H1 (cell line): Measurements from ENCODE around the gene SYNDIG1. TPM values are rescaled to one million over a fixed set of nuclear protein-coding genes. Genes with fewer than 3 reads are reported as not detected.

ENCODE experiments used
- ASH2L ChIP-seq: fragments of 200-600, 300-600 bp; sonication (generic); IDR thresholded peaks from one replicate; pipeline ENCODE4 v1.7.1; 2017; ENCODE audit warnings: low read length
- BACH1 ChIP-seq: IDR thresholded peaks from 2 replicates; pipeline ENCODE4 v1.6.1; 2012; ENCODE audit warnings: low read length, improper control_type of control experiment
- BCL11A ChIP-seq, 2 experiments: IDR thresholded peaks; one replicate each; pipeline ENCODE4 v1.6.1; 2011; ENCODE audit warnings: low read depth in 2 of 2, low read length in 2 of 2, mild to moderate bottlenecking in 2 of 2
- BRCA1 ChIP-seq: IDR thresholded peaks from 2 replicates; pipeline ENCODE4 v1.6.1; 2012; ENCODE audit warnings: low read depth, low read length, improper control_type of control experiment
- CBX5 ChIP-seq: fragments of 300-800, 300-1000 bp; sonication (generic); IDR thresholded peaks from 2 replicates; pipeline ENCODE4 v1.7.1; 2016; ENCODE audit warnings: antibody characterized with exemption, low read length, low read depth
- CBX8 ChIP-seq: fragments of 300-800, 300-1000 bp; sonication (generic); IDR thresholded peaks from 2 replicates; pipeline ENCODE4 v1.7.1; 2016; ENCODE audit warnings: low read depth, low read length, borderline replicate concordance
- CEBPB ChIP-seq: IDR thresholded peaks from 2 replicates; pipeline ENCODE4 v1.6.1; 2012; ENCODE audit warnings: low read depth, low read length
- CHD1 ChIP-seq: IDR thresholded peaks from 2 replicates; pipeline ENCODE4 v1.6.1; 2012; ENCODE audit warnings: low read depth, low read length, improper control_type of control experiment
- USF2 ChIP-seq: IDR thresholded peaks from 2 replicates; pipeline ENCODE4 v1.6.1; 2011; ENCODE audit warnings: low read length, improper control_type of control experiment
- polyA plus RNA-seq, 7 experiments: library from polyadenylated mRNA; depleted of rRNA in 3 of 7; stranded (reverse) in 5 of 7; unstranded in 2 of 7; fragments of >200 nt in 5 of 7; fragments of 200-250 nt in 2 of 7; gene quantifications; 1 replicate in 5 of 7; 2 replicates in 1 of 7; 4 replicates in 1 of 7; pipeline versions ENCODE4 v1.2.1 to v1.2.3, GENCODE V29; 2011 to 2013; ENCODE audit warnings: missing spikeins in 2 of 7, mixed read lengths in 2 of 7
- total RNA-seq: library from RNA; stranded (reverse); fragmentation: NEBNext Ultra II Directional; extraction: Animal tissue kit (Norgen Biotek cat#: 25700); gene quantifications from 2 replicates; pipeline ENCODE4 v1.2.1, GENCODE V29; 2021

The SYNDIG1 gene
- total and polyA plus RNA-seq, 2 of the 8 experiments (the other 6 are each of a cell fraction or from before 2014, with no cell fraction given): 6.5 to 7.8 TPM

- TF ChIP-seq USF2 (no peak), CBX5 (no peak), CEBPB (no peak), CBX8 (no peak), CHD1 (no peak), BACH1 (no peak), BRCA1 (no peak), BCL11A (IDR thresholded peaks at IDR 0.05; ENCODE audit: low read depth in 2 of 2, low read length in 2 of 2) (no peak), ASH2L (no peak)
These were observed 96.5 kb downstream of the SYNDIG1 start (continued) for GRCh38 chr20:24565835-24566351.
